Stimulated activated naive B cell treated with anti-CD40 and anti-IgM and Interleukin-4, amounts not matched to agents 10 μg/mL and 1 μg/mL and 100 μg/mL, for 72 hours (primary cell): ENCODE data around the gene HES4.
"Not testable (repeated sequence)": the region's sequence is repeated elsewhere in the genome, so short reads cannot be mapped to it uniquely, and the experiment has no call there.

ENCODE experiments used
- ATAC-seq, 2 donors: fragments of 150-1000 bp; cut with Tn5 transposase; replicated peaks; 2 replicates each; pipeline ENCODE4 v1.10.0; 2021; ENCODE audit warnings: moderate library complexity in 1 of 2
- DNase-seq: peaks from one replicate; pipeline ENCODE4 v3.0.0; 2021
- H3K27ac Mint-ChIP-seq: one replicate; pipeline ENCODE4 v1.8.0; 2022; ENCODE audit warnings: mild to moderate bottlenecking, mixed read lengths
- H3K27me3 Mint-ChIP-seq, 2 donors: one replicate each; pipeline ENCODE4 v1.8.0; 2022; ENCODE audit warnings: mixed read lengths in 2 of 2
- H3K36me3 Mint-ChIP-seq, 2 donors: one replicate each; pipeline ENCODE4 v1.8.0; 2022; ENCODE audit warnings: mixed read lengths in 2 of 2, mild to moderate bottlenecking in 1 of 2
- H3K4me1 Mint-ChIP-seq, 2 donors: one replicate each; pipeline ENCODE4 v1.8.0; 2022; ENCODE audit warnings: mixed read lengths in 2 of 2, mild to moderate bottlenecking in 1 of 2
- H3K4me3 Mint-ChIP-seq, 2 donors: one replicate each; pipeline ENCODE4 v1.8.0; 2022; ENCODE audit warnings: mild to moderate bottlenecking in 2 of 2, mixed read lengths in 2 of 2, moderate library complexity in 1 of 2
- H3K9me3 Mint-ChIP-seq, 2 donors: one replicate each; pipeline ENCODE4 v1.8.0; 2022; ENCODE audit warnings: mixed read lengths in 2 of 2, mild to moderate bottlenecking in 1 of 2

The HES4 gene

GRCh38 chr1:1017397-1018320 is 17.8 kb upstream of the HES4 start:
- not testable (repeated sequence) for H3K4me3 Mint-ChIP-seq, H3K9me3 Mint-ChIP-seq, ATAC-seq, H3K36me3 Mint-ChIP-seq, DNase-seq
- Mint-ChIP-seq H3K27me3 (peaks cover 0 to 17% of the 10 kb centered on the region in 2 donors), H3K27ac (peak overlapping the region; percentile 28), H3K4me1 (peaks cover 18 to 35% of the 10 kb centered on the region in 2 donors)

- DNase-seq, result no peak
- H3K9me3 Mint-ChIP-seq, result no peaks in the 10 kb centered on the region
- no peak for ATAC-seq
- H3K4me1 Mint-ChIP-seq, result peaks cover 18 to 22% of the 10 kb centered on the region in 2 donors
- H3K27ac Mint-ChIP-seq, result no peak overlapping the region
- peak overlapping the region; percentile 39 to 93 for H3K4me3 Mint-ChIP-seq
- peaks cover 0 to 2% of the 10 kb centered on the region in 2 donors for H3K36me3 Mint-ChIP-seq
- H3K27me3 Mint-ChIP-seq, result no peaks in the 10 kb centered on the region
Observed at GRCh38 chr1:1014799-1015681, 15.1 kb upstream of the HES4 start.

GRCh38 chr1:1013922-1014648 is 14.2 kb upstream of the HES4 start:
- peaks cover under 1 to 1% of the 10 kb centered on the region in 2 donors for H3K9me3 Mint-ChIP-seq
- H3K4me1 Mint-ChIP-seq, result peaks cover 19 to 24% of the 10 kb centered on the region in 2 donors
- no peaks in the 10 kb centered on the region for H3K27me3 Mint-ChIP-seq
- peak overlapping the region; percentile 95 for H3K27ac Mint-ChIP-seq
- H3K4me3 Mint-ChIP-seq, result peak overlapping the region; percentile 91 to 93
- DNase-seq (no peak), ATAC-seq (no peak)
- peaks cover 0 to 3% of the 10 kb centered on the region in 2 donors for H3K36me3 Mint-ChIP-seq

- DNase-seq (peak; percentile 79), ATAC-seq (peak; percentile 98)
- peaks cover 2 to 3% of the 10 kb centered on the region in 2 donors for H3K27me3 Mint-ChIP-seq
- H3K36me3 Mint-ChIP-seq, result peaks cover 0 to 4% of the 10 kb centered on the region in 2 donors
- peak within 1 kb of the TSS; percentile 95 for H3K27ac Mint-ChIP-seq
- peaks cover 20 to 26% of the 10 kb centered on the region in 2 donors for H3K4me1 Mint-ChIP-seq
- H3K4me3 Mint-ChIP-seq, result peak within 1 kb of the TSS; percentile 91 to 93
- H3K9me3 Mint-ChIP-seq, result peaks cover 2 to 3% of the 10 kb centered on the region in 2 donors
Observed at GRCh38 chr1:1013105-1013921, 13.4 kb upstream of the HES4 start, which contains the start of gene ISG15. Gene ISG15, plus strand, starts transcription at chr1:1013497. Its CDS starts 77 bp downstream, at chr1:1013574.

DNA sequence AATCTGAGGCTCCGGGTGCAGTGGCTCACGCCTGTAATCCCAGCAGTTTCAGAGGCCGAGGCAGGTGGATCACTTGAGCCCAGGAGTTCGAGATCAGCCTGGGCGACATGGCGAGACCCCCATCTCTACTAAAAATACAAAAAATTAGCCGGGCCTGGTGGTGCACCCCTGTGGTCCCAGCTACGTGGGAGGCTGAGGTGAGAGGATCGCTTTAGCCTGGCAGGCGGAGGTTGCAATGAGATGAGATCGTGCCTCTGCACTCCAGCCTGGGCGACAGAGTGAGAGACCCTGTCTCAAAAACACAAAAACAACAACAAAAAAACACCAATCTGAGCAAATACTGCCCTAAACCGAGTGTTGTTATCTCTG is 12.8 kb upstream of the HES4 start:
- peak overlapping the region; percentile 91 to 93 for H3K4me3 Mint-ChIP-seq
- H3K27me3 Mint-ChIP-seq, H3K9me3 Mint-ChIP-seq, DNase-seq, H3K36me3 Mint-ChIP-seq: not testable (repeated sequence)
- peak; percentile 1 to 3 for ATAC-seq
- H3K27ac Mint-ChIP-seq, result peak overlapping the region; percentile 95
- peaks cover 20 to 26% of the 10 kb centered on the region in 2 donors for H3K4me1 Mint-ChIP-seq

GRCh38 chr1:1011396-1011949 is 11.6 kb upstream of the HES4 start:
- no peak overlapping the region for H3K4me3 Mint-ChIP-seq
- DNase-seq (no peak), ATAC-seq (no peak)
- H3K36me3 Mint-ChIP-seq, result peaks cover 0 to 4% of the 10 kb centered on the region in 2 donors
- peaks cover 19 to 26% of the 10 kb centered on the region in 2 donors for H3K4me1 Mint-ChIP-seq
- H3K27ac Mint-ChIP-seq, result no peak overlapping the region
- H3K27me3 Mint-ChIP-seq, result peaks cover 10 to 17% of the 10 kb centered on the region in 2 donors
- H3K9me3 Mint-ChIP-seq, result peaks cover 2 to 3% of the 10 kb centered on the region in 2 donors

DNA sequence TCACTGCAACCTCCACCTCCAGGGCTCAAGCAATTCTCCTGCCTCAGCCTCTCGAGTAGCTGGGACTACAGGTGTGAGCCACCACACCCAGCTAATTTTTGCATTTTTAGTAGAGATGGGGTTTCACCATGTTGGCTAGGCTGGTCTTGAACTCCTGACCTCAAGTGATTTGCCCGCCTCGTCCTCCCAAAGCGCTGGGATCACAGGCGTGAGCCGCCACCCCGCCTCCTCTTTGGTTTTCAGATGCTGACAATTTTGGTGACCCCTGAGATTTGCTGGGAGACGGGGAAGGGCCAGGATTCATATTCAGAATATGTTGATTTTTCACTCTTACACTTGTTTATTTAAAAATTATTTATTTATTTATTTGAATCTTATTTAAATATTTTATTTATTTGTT is 10.2 kb upstream of the HES4 start:
- H3K36me3 Mint-ChIP-seq, DNase-seq, H3K4me3 Mint-ChIP-seq, H3K9me3 Mint-ChIP-seq, H3K27ac Mint-ChIP-seq, ATAC-seq: not testable (repeated sequence)
- H3K27me3 Mint-ChIP-seq, result peaks cover 20 to 29% of the 10 kb centered on the region in 2 donors
- peaks cover 21 to 26% of the 10 kb centered on the region in 2 donors for H3K4me1 Mint-ChIP-seq

DNA sequence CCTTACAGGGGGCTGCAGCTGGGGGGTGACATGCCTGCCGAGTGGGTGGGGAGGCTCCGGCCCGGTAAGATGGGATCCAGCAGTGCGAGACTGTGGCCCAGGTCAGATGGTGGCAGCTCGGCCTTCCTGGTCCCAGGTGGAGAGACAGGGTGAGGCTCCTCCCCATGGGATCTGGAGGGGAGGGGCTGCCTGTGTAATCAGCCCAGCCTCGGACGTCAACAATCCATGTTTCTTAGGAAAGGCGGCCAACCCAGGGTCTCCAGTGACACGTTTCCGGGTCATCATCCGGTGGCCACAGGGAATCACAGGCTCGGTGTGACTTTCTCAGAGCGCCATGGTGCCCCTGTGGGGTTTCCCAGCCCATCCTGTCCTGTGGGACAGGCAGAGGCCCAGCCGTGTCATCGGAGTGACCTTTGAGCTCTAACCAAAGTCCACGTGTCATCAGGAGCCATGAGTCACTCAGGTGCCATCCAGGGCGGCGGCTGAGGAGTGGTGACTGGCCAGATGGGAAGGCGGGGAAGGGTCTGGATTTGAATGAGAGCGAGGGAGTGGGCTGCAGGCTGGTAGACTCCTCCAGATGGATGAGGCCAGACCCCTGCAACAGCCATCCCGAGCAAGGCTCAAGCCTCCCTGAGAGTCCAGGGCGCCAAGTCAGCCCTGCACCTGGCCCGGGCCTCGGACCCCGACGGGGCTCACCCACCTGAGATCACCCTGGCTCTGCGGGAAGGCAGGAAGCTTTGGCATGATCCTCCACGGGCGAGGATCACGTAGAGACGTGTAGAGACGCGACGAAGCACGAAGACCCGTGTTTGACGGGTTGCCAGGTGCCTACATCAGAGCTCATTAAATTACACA is 6.6 kb upstream of the HES4 start:
- peaks cover 14 to 20% of the 10 kb centered on the region in 2 donors for H3K4me1 Mint-ChIP-seq
- H3K36me3 Mint-ChIP-seq, result peaks cover 0 to 2% of the 10 kb centered on the region in 2 donors
- DNase-seq (no peak), ATAC-seq (no peak)
- peaks cover 39 to 56% of the 10 kb centered on the region in 2 donors for H3K27me3 Mint-ChIP-seq
- no peak overlapping the region for H3K27ac Mint-ChIP-seq
- H3K9me3 Mint-ChIP-seq, result peaks cover 2 to 3% of the 10 kb centered on the region in 2 donors
- no peak overlapping the region for H3K4me3 Mint-ChIP-seq

DNA sequence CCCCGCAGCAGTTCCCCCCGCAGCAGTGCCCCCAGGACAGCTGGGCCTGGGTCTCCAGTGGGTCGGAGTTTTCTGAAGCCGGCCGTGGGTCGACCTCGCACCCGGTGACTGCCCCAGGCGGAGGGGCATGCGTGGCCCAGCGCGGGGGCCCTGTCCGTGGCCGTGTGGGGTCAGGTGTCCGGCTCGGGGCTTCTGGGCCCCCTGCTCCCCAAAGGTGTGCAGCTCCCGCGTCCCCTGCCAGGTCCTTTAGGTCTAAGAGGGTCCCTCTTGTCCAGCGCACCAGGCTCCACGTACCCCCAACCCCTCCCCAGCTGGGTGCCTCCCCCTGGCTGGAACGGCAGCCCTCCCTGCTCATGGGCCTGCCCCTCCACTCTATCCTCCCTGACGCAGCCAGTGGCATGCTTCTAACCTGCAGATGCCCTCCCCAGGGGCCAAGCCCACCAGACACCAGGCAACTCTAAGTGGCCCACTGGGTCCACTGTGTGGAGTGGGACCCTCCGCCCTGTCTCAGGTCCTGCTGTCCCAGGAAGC is 5.9 kb upstream of the HES4 start:
- Mint-ChIP-seq H3K27ac (no peak overlapping the region), H3K4me1 (peaks cover 14 to 24% of the 10 kb centered on the region in 2 donors), H3K36me3 (peaks cover 0 to 2% of the 10 kb centered on the region in 2 donors), H3K27me3 (peaks cover 42 to 60% of the 10 kb centered on the region in 2 donors), H3K4me3 (no peak overlapping the region), H3K9me3 (peaks cover 2 to 3% of the 10 kb centered on the region in 2 donors)
- no peak for DNase-seq
- no peak for ATAC-seq

GRCh38 chr1:1004780-1005697 is 5.1 kb upstream of the HES4 start:
- Mint-ChIP-seq H3K4me1 (peaks cover 16 to 27% of the 10 kb centered on the region in 2 donors), H3K9me3 (peaks cover 2 to 3% of the 10 kb centered on the region in 2 donors), H3K36me3 (peaks cover 0 to 2% of the 10 kb centered on the region in 2 donors), H3K4me3 (peak overlapping the region in 1 of 2 donors; percentile 12), H3K27ac (no peak overlapping the region), H3K27me3 (peaks cover 47 to 63% of the 10 kb centered on the region in 2 donors)
- DNase-seq (no peak), ATAC-seq (no peak)

- Mint-ChIP-seq H3K27me3 (peaks cover 47 to 63% of the 10 kb centered on the region in 2 donors), H3K27ac (no peak overlapping the region)
- ATAC-seq, result no peak
Observed at GRCh38 chr1:1004420-1004779, 4.5 kb upstream of the HES4 start.

More at GRCh38 chr1:1004420-1004779, 4.5 kb upstream of the HES4 start:
- Mint-ChIP-seq H3K4me1 (peaks cover 16 to 27% of the 10 kb centered on the region in 2 donors), H3K4me3 (no peak overlapping the region), H3K9me3 (peaks cover 2 to 3% of the 10 kb centered on the region in 2 donors), H3K36me3 (peaks cover 0 to 2% of the 10 kb centered on the region in 2 donors)
- no peak for DNase-seq
